Central memory CD4-positive, alpha-beta T cell (primary cell): ENCODE data around the gene OR51A7.
"Not testable (repeated sequence)": the region's sequence is repeated elsewhere in the genome, so short reads cannot be mapped to it uniquely, and the experiment has no call there.

Source experiments
- DNase-seq: peaks from one replicate; pipeline ENCODE4 v3.0.0; 2022
- total RNA-seq, 3 experiments: gene quantifications; one replicate each; lab custom pipeline; 2026; lab: John Stamatoyannopoulos, UW

The OR51A7 gene
- 0 reads per million in 3 experiments for total RNA-seq

- no peak for DNase-seq
Measured at GRCh38 chr11:4903484-4903883, at the start of gene OR51A7. Gene OR51A7, plus strand, starts transcription at chr11:4903783. Its CDS starts 3,587 bp downstream, at chr11:4907370.

DNA sequence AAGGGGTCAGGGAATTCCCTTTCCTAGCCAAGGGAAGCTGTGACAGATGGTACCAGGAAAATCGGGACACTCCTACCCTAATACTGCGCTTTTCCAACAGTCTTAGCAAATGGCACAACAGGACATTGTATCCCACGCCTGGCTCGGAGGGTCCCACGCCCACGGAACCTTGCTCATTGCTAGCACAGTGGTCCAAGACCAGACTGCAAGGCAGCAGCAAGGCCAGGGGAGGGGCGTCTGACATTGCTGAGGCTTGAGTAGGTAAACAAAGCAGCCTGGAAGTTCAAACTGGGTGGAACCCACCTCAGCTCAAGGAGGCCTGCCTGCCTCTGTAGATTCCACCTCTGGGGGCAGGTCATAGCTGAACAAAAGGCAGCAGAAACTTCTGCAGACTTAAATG is 49.3 kb upstream of the OR51A7 start:
- DNase-seq: not testable (repeated sequence)

DNA sequence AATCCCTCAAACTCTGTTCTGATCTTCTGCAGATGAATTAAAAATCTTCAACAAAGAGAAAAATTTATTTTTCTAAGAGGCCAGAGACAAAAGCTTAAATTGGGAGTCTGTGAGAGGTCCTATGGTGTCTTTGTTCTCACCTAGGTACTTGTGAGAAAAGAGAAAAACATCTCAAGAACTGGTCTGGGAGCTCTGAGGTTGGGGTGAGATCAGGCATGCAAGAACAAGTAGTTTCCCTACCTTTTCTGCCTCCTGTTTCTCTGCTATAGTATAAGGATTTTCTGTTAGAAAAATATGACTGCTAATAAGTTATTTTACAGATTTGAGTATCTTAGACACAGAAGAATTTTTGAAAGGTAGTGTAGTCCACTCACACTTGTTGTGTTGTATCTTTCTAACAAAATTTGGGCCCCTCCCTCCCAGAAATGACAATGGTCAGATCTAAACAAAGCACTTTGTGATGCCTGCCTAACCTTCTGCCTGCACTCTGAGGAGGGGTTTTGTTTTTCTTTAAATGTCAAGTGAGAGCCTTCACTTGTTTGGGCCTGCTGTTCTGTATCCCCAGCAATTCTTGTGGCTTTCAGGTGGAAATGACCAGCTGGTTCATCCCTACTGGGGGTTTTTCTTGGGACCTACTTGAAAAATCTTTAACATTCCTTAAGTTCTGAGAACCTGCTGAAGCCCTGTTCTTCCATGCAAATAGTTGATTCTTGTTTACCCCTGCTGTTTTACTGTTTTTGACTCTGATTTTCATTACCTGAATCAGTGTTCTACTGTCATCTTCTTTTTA is 40.9 kb upstream of the OR51A7 start:
- DNase-seq: no peak

DNA sequence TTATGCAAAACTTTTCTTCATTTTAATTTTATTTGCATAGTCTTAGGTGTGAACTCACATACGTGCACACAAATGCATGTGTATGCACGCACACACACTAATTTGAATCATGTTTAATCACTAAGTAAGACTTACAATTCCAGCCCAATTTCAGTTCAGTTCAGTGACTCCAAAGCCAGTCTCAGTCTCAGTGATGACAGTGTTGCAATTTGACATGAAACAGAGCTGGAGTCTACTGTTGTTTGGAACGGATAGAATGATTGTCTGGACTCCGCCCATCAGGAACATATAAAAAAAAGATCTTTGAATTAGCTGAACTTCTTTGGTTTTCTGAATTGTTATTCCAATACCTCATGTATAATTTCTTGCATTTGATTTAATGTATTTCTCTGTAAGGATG is 39.7 kb upstream of the OR51A7 start:
- DNase-seq: no peak

GRCh38 chr11:4865855-4866254 is 37.7 kb upstream of the OR51A7 start:
- no peak for DNase-seq

- no peak for DNase-seq
Measured at GRCh38 chr11:4881188-4881587, 22.4 kb upstream of the OR51A7 start.

GRCh38 chr11:4881860-4882500 is 21.6 kb upstream of the OR51A7 start, which contains the start of gene OR51T1:
Gene OR51T1, plus strand, starts transcription at chr11:4881900. Its CDS starts 0 bp downstream, at chr11:4881900.
- DNase-seq: no peak

- DNase-seq: no peak
Measured at GRCh38 chr11:4882543-4882942, 21.0 kb upstream of the OR51A7 start.

- DNase-seq: no peak
Measured at GRCh38 chr11:4884361-4884760, 19.2 kb upstream of the OR51A7 start.

DNA sequence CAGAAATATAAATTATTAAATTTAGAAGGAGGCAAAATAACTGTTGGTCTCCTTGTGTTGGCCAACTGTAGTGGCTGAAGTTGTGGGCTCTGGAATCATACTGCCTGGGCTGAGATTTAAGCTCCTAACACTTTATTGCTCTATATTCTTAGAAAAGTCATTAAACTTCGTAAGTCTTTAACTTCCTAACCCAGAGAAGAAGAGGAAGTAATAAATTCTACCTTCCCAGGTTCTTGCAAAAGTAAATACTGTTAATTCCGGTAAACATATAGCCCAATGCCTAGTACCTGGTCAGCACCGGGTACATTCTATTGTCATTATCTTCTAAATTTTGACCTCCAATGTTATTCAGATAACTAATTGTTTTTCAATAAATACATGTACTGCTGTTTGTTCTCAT is 17.4 kb upstream of the OR51A7 start:
- no peak for DNase-seq

DNA sequence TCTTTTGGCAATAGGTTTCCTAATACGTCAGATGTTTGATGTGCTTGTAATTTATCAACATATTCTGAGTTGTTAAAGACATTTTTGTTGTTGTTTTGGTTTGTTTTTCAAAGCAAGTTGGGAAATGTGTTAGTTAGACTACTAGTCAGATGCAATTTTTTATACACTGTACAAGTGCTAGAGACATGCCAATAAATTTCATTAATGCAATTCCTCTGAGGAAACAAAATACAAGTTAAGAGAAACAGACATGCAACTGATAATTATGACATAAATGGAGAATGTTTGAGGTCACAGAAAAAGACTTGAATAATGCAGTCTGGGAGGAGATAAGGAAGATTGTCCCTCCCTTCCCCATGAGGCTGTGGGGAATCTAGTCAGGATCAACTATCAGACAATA is 16.0 kb upstream of the OR51A7 start:
- no peak for DNase-seq

DNA sequence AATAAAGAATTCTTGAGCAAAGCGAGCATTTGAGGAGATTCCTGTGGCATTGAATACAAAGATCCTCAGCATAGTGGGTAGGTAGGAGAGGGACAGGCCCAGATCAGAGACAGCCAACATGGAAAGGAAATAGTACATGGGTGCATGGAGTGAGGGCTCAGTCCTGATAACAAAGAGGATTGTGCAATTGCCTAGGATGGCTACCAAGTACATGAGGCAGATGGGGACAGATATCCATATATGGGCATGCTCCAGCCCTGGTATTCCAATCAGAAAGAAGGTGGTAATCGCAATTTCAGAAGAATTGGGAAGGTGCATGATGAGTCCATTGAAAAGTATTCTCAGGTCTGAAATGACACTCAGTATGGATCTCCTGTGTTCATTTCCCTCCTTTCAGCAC is 13.3 kb upstream of the OR51A7 start:
- DNase-seq: no peak

- DNase-seq: no peak
Measured at GRCh38 chr11:4891996-4892640, 11.5 kb upstream of the OR51A7 start.

GRCh38 chr11:4916581-4916980 is 13.0 kb downstream of the OR51A7 start:
- no peak for DNase-seq

- no peak for DNase-seq
Measured at GRCh38 chr11:4919250-4919649, 15.7 kb downstream of the OR51A7 start, which contains the start of gene OR51G2. Gene OR51G2, minus strand, starts transcription at chr11:4919350. Its CDS starts 3,687 bp downstream, at chr11:4915663.

GRCh38 chr11:4921796-4922195 is 18.2 kb downstream of the OR51A7 start:
- DNase-seq: no peak

DNA sequence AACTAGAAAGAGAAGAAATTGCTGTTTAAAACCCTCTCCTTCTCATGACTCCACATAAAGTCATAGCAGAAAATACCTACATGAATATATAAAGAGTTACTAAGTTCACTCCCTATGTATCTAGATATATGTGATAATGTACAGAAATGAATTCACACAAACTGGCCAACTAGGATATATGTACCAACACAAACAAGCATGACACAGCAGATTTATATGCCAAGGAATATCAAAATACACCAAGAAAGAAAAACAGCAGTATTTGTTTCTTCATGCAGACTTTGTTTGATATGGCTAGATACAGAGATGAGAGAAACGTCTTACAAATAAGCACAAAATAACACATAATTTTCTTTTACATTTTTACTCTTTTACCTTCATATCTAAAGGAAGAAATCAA is 18.7 kb downstream of the OR51A7 start:
- DNase-seq: no peak

- DNase-seq: no peak
Measured at GRCh38 chr11:4924239-4924638, 20.7 kb downstream of the OR51A7 start, which contains the start of gene OR51G1. Gene OR51G1, minus strand, starts transcription at chr11:4924339. Its CDS starts 0 bp downstream, at chr11:4924339.

GRCh38 chr11:4926608-4927007 is 23.0 kb downstream of the OR51A7 start:
- no peak for DNase-seq

- DNase-seq: no peak
Measured at GRCh38 chr11:4932751-4933150, 29.2 kb downstream of the OR51A7 start.

DNA sequence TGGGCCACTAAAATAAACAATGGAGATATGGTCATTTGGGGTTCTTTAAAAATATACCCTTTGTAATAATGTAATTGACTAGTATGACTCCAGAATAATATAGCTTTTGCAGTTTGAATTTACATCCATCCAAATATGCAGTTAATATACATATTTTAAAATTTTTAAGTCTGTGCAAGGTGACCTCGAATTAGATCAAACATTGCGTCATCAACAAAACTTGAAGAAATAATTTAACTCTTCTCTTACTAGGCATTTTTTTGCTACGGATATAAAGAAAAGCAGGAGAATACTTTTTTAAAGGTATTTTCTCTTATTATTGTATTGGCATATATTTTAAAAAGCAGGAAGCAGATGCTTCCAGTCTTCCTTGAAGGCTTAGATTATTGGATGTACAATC is 33.2 kb downstream of the OR51A7 start:
- no peak for DNase-seq

DNA sequence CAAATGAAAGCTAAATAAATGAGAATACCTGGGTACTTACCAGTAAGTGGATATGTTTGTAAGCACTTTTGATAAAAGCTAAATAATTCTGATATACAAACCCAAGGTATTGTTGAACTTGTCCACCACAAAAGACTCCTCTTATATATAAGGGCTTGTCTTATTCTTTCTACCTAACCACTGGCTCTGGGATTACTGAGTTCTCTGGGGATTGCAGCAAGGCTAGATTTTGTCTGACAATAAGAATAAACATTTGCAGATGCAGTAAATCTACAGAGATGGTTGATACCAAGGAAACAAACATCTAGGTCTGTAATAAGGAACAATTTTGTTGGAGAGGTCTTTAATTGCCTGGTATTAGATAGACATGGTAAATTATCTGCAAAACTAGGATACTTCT is 43.9 kb downstream of the OR51A7 start, which contains the start of gene OR51A4:
TSS of gene OR51A4 (minus strand) at position 101 of the 400 bp plus-strand sequence. CDS start 505 bp downstream, outside the sequence.
- no peak for DNase-seq

DNA sequence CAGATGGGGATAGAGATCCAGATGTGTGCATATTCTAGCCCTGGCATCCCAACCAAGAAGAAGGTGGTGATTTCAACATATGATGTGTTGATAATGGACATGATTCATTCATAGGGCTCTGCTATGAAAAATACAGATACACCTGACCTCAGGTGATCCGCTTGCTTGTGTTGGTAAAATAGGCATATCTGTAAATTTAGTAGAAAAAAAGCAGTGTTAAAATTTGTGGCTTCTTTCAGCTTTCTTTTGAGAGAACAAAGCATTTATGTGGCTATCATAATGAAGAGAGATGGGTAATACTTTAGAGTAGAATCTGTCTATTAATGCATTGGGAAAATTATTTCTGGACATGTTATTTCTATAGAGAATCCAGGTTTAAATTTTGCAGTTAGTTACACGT is 52.0 kb downstream of the OR51A7 start, which contains the start of gene OR51A2:
TSS of gene OR51A2 (minus strand) at position 101 of the 400 bp plus-strand sequence. CDS start at position 101, 0 bp downstream.
- DNase-seq: not testable (repeated sequence)
